GM19328 (cell line): Measurements from ENCODE around the gene MAPT.
"Not testable (repeated sequence)": the region's sequence is repeated elsewhere in the genome, so short reads cannot be mapped to it uniquely, and the experiment has no call there.

Experiments used
- ATAC-seq: cut with Tn5 transposase; IDR thresholded peaks from one replicate; pipeline ENCODE4 v1.9.1; 2021; ENCODE audit warnings: mild to moderate bottlenecking, moderate library complexity; ENCODE audit not compliant: unreplicated experiment

MAPT gene

GRCh38 chr17:46002311-46002972 lies 108.1 kb downstream of the MAPT start:
- ATAC-seq: no peak

- ATAC-seq: no peak
These were observed 108.6 kb downstream of the MAPT start for GRCh38 chr17:46002973-46003316.

GRCh38 chr17:46003907-46004748 lies 109.8 kb downstream of the MAPT start:
- ATAC-seq: no peak

GRCh38 chr17:46006082-46006481 lies 111.7 kb downstream of the MAPT start:
- not testable (repeated sequence) for ATAC-seq

- ATAC-seq: no peak
These were observed 113.2 kb downstream of the MAPT start for GRCh38 chr17:46007461-46007965.

- no peak for ATAC-seq
These were observed 114.2 kb downstream of the MAPT start for GRCh38 chr17:46008591-46008990.

GRCh38 chr17:46009681-46010596 lies 115.6 kb downstream of the MAPT start:
- no peak for ATAC-seq

GRCh38 chr17:46010597-46011186 lies 116.3 kb downstream of the MAPT start:
- no peak for ATAC-seq

GRCh38 chr17:46011711-46012505 lies 117.6 kb downstream of the MAPT start:
- ATAC-seq: no peak

- no peak for ATAC-seq
These were observed 118.2 kb downstream of the MAPT start for GRCh38 chr17:46012506-46013079.

- no peak for ATAC-seq
These were observed 118.8 kb downstream of the MAPT start for GRCh38 chr17:46013127-46013501.

GRCh38 chr17:46013502-46014165 lies 119.3 kb downstream of the MAPT start:
- ATAC-seq: no peak

- ATAC-seq: not testable (repeated sequence)
These were observed 125.1 kb downstream of the MAPT start for GRCh38 chr17:46019408-46019925.

- ATAC-seq: no peak
These were observed 125.8 kb downstream of the MAPT start for GRCh38 chr17:46020023-46020761.

- no peak for ATAC-seq
These were observed 126.6 kb downstream of the MAPT start for GRCh38 chr17:46020998-46021397.

GRCh38 chr17:46023366-46023765 lies 129.0 kb downstream of the MAPT start:
- not testable (repeated sequence) for ATAC-seq

- ATAC-seq: no peak
These were observed 129.5 kb downstream of the MAPT start for GRCh38 chr17:46023783-46024388.

- no peak for ATAC-seq
These were observed 130.2 kb downstream of the MAPT start for GRCh38 chr17:46024590-46024989.
